Upper lobe of left lung (tissue), 4 donors: Measurements from ENCODE around the gene AEBP1.

Experiments used
- CTCF ChIP-seq, 6 experiments: fragments of 450-650 bp in 4 of 6; fragments of 200-600 bp in 2 of 6; sonication (generic) in 2 of 6; IDR thresholded peaks; one replicate each; pipeline ENCODE4 v1.5.1; 2016 to 2019; ENCODE audit warnings: antibody characterized with exemption in 6 of 6
- EP300 ChIP-seq, 4 donors: sonication (generic); formaldehyde crosslinking; IDR thresholded peaks; one replicate each; pipeline ENCODE4 v1.5.1; 2017; ENCODE audit warnings: antibody characterized with exemption in 4 of 4, control low read depth in 2 of 4

GRCh38 chr7:44056681-44057080, 47.5 kb upstream of the AEBP1 start:
- TF ChIP-seq CTCF (IDR thresholded peaks at IDR 0.05), result no peak
- TF ChIP-seq EP300 (IDR thresholded peaks at IDR 0.05), result no peak
